Right atrium auricular region (tissue), 2 donors: ENCODE data around the gene ADAR. TPM values are rescaled to one million over a fixed set of nuclear protein-coding genes. Genes with fewer than 3 reads are reported as not detected.

Experiments
- DNase-seq: peaks from one replicate; pipeline ENCODE4 v3.0.0-alpha.2; 2019; ENCODE audit warnings: low spot score
- H3K27ac ChIP-seq, 2 donors: fragments of 200-600 bp; sonication (generic); 1 replicate in 1 of 2; 2 replicates in 1 of 2; pipeline ENCODE4 v1.5.1; 2016 to 2019
- H3K27me3 ChIP-seq, 2 donors: fragments of 200-600 bp; sonication (generic); one replicate each; pipeline versions ENCODE4 v1.5.1 to v1.6.0; 2017 to 2019
- H3K36me3 ChIP-seq: fragments of 200-600 bp; sonication (generic); one replicate; pipeline ENCODE4 v1.5.1; 2016
- H3K4me1 ChIP-seq, 2 donors: fragments of 200-600 bp; sonication (generic); one replicate each; pipeline versions ENCODE4 v1.5.1 to v1.6.0; 2017 to 2019
- H3K4me3 ChIP-seq, 2 donors: fragments of 200-600 bp; sonication (generic); 1 replicate in 1 of 2; 2 replicates in 1 of 2; pipeline ENCODE4 v1.5.1; 2017 to 2019; ENCODE audit warnings: mild to moderate bottlenecking in 1 of 2, moderate library complexity in 1 of 2
- H3K9me3 ChIP-seq, 2 donors: fragments of 200-600 bp; sonication (generic); one replicate each; pipeline ENCODE4 v1.5.1; 2019
- total RNA-seq, 2 donors: library from RNA; depleted of rRNA; stranded (reverse); fragments of >200 nt; gene quantifications; one replicate each; pipeline ENCODE4 v1.1.0, GENCODE V29; 2016
- TF ChIP-seq, protein P1 (sequence below), 2 donors: fragments of 200-600 bp; sonication (generic); IDR thresholded peaks; one replicate each; pipeline ENCODE4 v1.5.1; 2019; ENCODE audit warnings: antibody characterized with exemption in 2 of 2

Gene ADAR
- total RNA-seq, 2 donors from 2014 or later: 39.3 to 51.9 TPM

GRCh38 chr1:154621875-154622274, 13.9 kb upstream of the ADAR start:
- Histone ChIP-seq H3K27ac (peak overlapping the region; percentile 42 to 43), H3K36me3 (no peaks in the 10 kb centered on the region), H3K9me3 (no peaks in the 10 kb centered on the region), H3K4me3 (no peak overlapping the region), H3K27me3 (no peaks in the 10 kb centered on the region), H3K4me1 (peaks cover 0 to 27% of the 10 kb centered on the region in 2 donors)
- no peak for DNase-seq
- TF ChIP-seq, protein P1, sequence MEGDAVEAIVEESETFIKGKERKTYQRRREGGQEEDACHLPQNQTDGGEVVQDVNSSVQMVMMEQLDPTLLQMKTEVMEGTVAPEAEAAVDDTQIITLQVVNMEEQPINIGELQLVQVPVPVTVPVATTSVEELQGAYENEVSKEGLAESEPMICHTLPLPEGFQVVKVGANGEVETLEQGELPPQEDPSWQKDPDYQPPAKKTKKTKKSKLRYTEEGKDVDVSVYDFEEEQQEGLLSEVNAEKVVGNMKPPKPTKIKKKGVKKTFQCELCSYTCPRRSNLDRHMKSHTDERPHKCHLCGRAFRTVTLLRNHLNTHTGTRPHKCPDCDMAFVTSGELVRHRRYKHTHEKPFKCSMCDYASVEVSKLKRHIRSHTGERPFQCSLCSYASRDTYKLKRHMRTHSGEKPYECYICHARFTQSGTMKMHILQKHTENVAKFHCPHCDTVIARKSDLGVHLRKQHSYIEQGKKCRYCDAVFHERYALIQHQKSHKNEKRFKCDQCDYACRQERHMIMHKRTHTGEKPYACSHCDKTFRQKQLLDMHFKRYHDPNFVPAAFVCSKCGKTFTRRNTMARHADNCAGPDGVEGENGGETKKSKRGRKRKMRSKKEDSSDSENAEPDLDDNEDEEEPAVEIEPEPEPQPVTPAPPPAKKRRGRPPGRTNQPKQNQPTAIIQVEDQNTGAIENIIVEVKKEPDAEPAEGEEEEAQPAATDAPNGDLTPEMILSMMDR (IDR thresholded peaks at IDR 0.05): no peak

DNA sequence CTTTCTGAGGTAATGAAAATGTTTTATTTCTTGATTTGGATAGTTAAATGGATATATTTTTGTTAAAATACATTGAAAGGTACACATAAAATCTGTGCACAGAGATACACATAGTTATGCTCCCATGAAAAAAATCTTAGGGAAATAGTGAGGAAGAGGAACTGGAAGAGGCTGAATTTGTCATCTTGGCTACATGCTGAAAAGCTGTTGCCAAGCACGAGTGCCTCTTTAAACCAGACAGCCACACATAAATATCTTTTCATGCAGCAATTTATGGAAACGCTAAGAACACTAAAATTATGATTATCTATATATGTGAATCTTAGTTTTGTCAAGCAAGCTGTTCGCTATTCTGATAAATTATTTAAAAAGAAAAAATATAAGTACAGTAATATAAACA, 12.8 kb upstream of the ADAR start:
- Histone ChIP-seq H3K36me3 (no peaks in the 10 kb centered on the region), H3K4me1 (peaks cover 0 to 23% of the 10 kb centered on the region in 2 donors), H3K27me3 (no peaks in the 10 kb centered on the region), H3K9me3 (no peaks in the 10 kb centered on the region), H3K27ac (no peak overlapping the region), H3K4me3 (no peak overlapping the region)
- TF ChIP-seq, protein P1 (IDR thresholded peaks at IDR 0.05): no peak
- no peak for DNase-seq

DNA sequence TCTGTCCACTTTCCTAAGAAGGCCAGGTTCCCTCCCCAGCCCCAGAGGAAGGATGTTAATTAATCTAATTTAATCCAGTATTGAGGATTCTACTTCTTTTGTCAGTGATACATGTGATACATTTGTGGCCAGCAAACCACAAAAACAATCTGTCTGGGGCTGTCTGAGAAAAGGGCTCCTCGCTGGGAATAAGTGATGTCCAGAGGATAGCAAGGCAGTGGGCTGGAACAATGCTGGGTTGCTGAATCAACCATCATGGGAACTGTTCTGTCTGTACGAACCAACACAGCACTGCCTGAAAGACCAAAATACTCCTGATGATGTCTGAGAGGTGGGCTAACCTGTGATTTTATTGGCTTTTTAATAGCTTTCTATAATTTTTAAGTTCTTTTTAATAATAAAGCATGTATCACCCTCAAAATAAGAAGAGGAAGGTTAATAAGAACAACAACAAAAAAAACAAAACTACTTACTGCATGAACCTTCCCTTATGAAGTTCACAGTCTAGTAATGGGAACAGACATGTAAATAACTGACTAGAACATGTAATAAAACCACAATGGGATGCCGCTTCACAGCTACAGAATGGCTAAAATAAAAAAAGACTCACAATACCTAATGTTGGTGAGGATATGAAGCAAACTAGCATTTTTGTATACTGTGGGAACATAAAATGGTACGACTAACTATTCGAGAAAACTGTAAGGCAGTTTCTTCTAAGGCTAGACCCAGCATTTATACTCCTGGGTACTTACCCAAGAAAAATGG, 11.4 kb upstream of the ADAR start:
- Histone ChIP-seq H3K4me1 (peaks cover 0 to 23% of the 10 kb centered on the region in 2 donors), H3K9me3 (no peaks in the 10 kb centered on the region), H3K4me3 (no peak overlapping the region), H3K36me3 (no peaks in the 10 kb centered on the region), H3K27ac (no peak overlapping the region), H3K27me3 (no peaks in the 10 kb centered on the region)
- TF ChIP-seq, protein P1 (IDR thresholded peaks at IDR 0.05): no peak
- no peak for DNase-seq

GRCh38 chr1:154616659-154617345, 8.8 kb upstream of the ADAR start:
- Histone ChIP-seq H3K27me3 (no peaks in the 10 kb centered on the region), H3K4me3 (no peak overlapping the region), H3K4me1 (peaks cover 0 to 13% of the 10 kb centered on the region in 2 donors), H3K27ac (no peak overlapping the region), H3K9me3 (no peaks in the 10 kb centered on the region), H3K36me3 (no peaks in the 10 kb centered on the region)
- no peak for DNase-seq
- TF ChIP-seq, protein P1 (IDR thresholded peaks at IDR 0.05): no peak

DNA sequence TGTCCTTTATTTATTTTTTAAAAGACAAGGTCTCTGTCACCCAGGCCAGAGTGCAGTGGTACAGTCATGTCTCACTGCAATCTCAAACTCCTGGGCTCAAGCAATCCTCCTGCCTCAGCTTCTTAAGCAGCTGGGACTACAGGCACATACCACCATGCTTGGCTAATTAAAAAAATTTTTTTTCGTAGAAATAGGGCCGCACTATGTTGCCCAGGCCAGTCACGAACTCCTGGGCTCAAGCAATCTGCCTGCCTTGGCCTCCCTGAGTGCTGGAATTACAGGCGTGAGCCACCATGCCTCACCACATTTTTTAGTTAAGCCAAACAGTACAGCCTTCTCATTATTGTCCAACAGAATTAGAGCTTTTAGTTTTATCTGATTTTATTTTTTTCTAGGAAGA, 7.4 kb upstream of the ADAR start:
- Histone ChIP-seq H3K4me1 (peaks cover 0 to 10% of the 10 kb centered on the region in 2 donors), H3K4me3 (no peak overlapping the region), H3K36me3 (no peaks in the 10 kb centered on the region), H3K9me3 (no peaks in the 10 kb centered on the region), H3K27ac (no peak overlapping the region), H3K27me3 (no peaks in the 10 kb centered on the region)
- no peak for DNase-seq
- TF ChIP-seq, protein P1 (IDR thresholded peaks at IDR 0.05): no peak
